ENCODE data around the gene PPP1R15A. TPM values are rescaled to one million over a fixed set of nuclear protein-coding genes. Genes with fewer than 3 reads are reported as not detected.
A peak's percentile ranks its signal among the peaks of the same experiment; 100 is the strongest.

Gene PPP1R15A
- total and polyA plus RNA-seq, 9 donors, result 22.8 to 156 (median 54.8) TPM

DNA sequence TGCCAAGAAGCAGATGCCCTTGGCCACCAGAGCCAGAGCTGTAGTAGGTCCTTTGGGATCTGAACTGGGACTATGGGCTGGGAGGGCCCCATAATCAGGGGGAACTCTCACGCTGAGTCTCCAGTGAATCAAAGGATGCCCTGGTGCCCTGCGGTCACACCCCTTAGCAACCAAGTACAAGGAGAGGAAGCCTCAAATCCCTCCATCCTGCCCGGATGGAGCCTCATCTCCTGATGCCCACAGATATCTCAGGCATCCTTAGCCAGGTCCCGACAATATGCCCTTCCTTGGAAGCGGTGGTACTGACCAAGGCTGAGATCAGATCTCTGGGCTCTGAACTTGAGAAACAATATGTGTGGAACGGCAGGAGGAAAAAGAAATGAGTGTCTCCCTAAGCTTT lies 5.5 kb upstream of the PPP1R15A start:
- Histone ChIP-seq H3K27me3 (no peaks in the 10 kb centered on the region), H3K9me3 (no peaks in the 10 kb centered on the region), H3K4me3 (no peak overlapping the region), H3K36me3 (no peaks in the 10 kb centered on the region), H3K27ac (peak overlapping the region in 1 of 2 donors; percentile 90), H3K4me1 (ENCODE audit: insufficient read depth) (peaks cover 12% of the 10 kb centered on the region)
- 54 to 61% (median 58%) methylated on average over 6 of the region's 6 CpGs for WGBS, 3 donors
- TF ChIP-seq EP300 (IDR thresholded peaks at IDR 0.05) (no peak), POLR2A (IDR thresholded peaks at IDR 0.05) (no peak)
- TF ChIP-seq, protein P1, sequence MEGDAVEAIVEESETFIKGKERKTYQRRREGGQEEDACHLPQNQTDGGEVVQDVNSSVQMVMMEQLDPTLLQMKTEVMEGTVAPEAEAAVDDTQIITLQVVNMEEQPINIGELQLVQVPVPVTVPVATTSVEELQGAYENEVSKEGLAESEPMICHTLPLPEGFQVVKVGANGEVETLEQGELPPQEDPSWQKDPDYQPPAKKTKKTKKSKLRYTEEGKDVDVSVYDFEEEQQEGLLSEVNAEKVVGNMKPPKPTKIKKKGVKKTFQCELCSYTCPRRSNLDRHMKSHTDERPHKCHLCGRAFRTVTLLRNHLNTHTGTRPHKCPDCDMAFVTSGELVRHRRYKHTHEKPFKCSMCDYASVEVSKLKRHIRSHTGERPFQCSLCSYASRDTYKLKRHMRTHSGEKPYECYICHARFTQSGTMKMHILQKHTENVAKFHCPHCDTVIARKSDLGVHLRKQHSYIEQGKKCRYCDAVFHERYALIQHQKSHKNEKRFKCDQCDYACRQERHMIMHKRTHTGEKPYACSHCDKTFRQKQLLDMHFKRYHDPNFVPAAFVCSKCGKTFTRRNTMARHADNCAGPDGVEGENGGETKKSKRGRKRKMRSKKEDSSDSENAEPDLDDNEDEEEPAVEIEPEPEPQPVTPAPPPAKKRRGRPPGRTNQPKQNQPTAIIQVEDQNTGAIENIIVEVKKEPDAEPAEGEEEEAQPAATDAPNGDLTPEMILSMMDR (IDR thresholded peaks at IDR 0.05), result no peak
- intact Hi-C loops (cut with DNase I), result no loop called here
- no peak for DNase-seq

DNA sequence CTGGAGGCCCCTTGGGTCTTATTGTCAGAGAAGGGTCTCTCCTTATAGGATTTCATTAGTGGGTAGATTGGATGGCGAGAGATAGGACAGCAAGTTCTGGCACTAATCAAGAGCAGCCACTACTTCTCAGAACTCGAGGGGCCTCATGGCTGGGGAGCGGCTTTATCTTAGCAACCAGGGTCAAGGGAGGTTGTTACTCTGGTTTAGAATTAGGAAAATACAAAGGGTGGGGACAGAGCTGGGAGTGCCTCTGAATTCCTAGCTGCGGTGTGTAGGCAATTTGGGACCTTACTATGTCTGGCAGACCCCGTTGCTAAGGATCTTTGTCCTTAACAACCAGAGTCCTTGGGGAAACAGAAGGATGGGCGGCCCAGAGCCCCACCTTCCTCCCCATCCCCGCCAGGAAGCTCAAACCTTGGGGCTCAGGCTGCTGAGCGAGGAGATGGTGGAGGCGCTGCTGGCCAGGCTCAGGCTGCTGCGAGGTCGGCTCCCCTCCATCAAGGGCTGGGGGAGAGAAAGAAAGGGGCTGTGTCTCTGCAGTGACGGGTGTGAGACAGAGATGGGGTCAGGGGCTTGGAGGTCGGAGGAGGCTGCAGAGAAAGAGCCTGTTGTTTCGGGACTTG lies 5.0 kb upstream of the PPP1R15A start:
- WGBS, 3 donors, result 11 to 18% (median 12%) methylated on average over 14 of the region's 14 CpGs
- Histone ChIP-seq H3K9me3 (no peaks in the 10 kb centered on the region), H3K27ac (peak overlapping the region; percentile 74 to 90), H3K4me1 (ENCODE audit: insufficient read depth) (peaks cover 12% of the 10 kb centered on the region), H3K36me3 (no peaks in the 10 kb centered on the region), H3K27me3 (no peaks in the 10 kb centered on the region), H3K4me3 (peak overlapping the region; percentile 35)
- TF ChIP-seq POLR2A (IDR thresholded peaks at IDR 0.05), result no peak
- TF ChIP-seq, protein P1 (IDR thresholded peaks at IDR 0.05), result no peak
- TF ChIP-seq EP300 (IDR thresholded peaks at IDR 0.05), result no peak
- intact Hi-C loops (cut with DNase I), result no loop called here
- peak in 1 of 5 donors; percentile 55 for DNase-seq

DNA sequence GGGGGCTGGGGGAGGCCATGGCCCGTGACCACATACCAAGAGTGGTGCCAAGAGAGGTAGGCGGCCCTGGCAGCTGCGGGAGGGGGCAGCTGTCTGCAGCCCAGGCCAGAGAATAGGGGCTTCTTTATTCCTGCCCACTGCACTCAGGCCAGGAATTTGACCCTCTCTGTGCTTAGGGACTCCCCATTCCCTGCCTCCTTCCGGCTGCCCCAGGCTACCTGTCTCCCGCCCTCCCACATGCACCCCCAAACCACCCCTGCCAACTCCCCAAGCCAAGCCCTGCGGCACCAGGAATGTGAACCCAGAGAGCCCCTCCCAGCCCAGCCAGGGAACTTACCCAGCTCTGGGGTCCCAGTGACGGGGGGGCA lies 4.5 kb upstream of the PPP1R15A start:
- TF ChIP-seq EP300 (IDR thresholded peaks at IDR 0.05) (no peak), POLR2A (IDR thresholded peaks at IDR 0.05) (no peak)
- TF ChIP-seq, protein P1 (IDR thresholded peaks at IDR 0.05), result no peak
- Histone ChIP-seq H3K9me3 (no peaks in the 10 kb centered on the region), H3K4me1 (ENCODE audit: insufficient read depth) (peaks cover 12% of the 10 kb centered on the region), H3K36me3 (no peaks in the 10 kb centered on the region), H3K27ac (peak overlapping the region; percentile 74 to 90), H3K4me3 (peak overlapping the region; percentile 35), H3K27me3 (no peaks in the 10 kb centered on the region)
- 4 to 10% (median 7%) methylated on average over 7 of the region's 7 CpGs for WGBS, 3 donors
- DNase-seq, result peak in 4 of 5 donors; percentile 45 to 59 (median 56)
- intact Hi-C loops (cut with DNase I), result no loop called here

DNA sequence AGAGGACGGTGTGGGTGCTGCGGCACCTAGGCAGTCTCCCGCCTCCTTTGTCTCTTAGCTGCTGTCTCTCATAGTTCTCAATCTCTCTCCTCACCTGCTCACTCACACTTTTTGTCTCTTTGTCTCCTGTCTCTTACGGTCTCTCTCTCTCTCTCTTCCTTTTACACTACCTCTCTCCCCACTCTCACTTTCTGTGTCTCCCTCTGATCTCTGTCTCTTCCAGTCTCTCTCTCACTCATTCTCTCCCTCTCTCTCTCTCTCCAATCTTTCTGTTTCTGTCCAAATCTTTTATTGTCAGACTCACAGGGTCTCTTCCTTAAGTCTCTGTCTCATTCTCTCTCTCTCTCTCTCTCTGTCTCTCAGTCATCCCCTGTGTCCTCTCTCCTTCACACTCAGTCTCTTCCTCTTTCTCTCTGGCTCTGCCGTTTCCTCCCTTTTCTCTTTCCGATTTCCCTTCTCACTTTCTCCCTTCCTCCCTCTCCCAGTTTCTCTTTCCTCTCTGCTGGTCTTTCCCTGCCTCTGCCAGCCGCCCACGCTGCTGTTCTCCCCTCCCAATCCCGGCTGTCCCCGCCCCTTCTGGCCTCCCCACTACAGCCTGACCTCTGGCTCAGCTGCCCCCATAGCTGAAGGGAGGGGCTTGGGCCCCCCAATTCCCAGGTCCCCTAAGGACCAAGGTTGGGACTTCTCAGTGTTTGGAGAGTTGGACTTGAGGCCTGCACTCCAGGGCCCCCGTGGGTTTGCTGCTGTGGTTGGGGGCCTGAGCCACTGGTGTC lies 3.9 kb upstream of the PPP1R15A start, which contains the start of gene PLEKHA4:
TSS of gene PLEKHA4 (minus strand) at position 504 of the 773 bp plus-strand sequence. CDS start 997 bp downstream, outside the sequence.
- H3K27me3 ChIP-seq, result no peaks in the 10 kb centered on the region
- DNase-seq, result peak; percentile 80 to 88 (median 88)
- peak within 1 kb of the TSS; percentile 74 to 90 for H3K27ac ChIP-seq
- intact Hi-C loops (cut with DNase I), result no loop called here
- H3K36me3 ChIP-seq, result no peaks in the 10 kb centered on the region
- no peaks in the 10 kb centered on the region for H3K9me3 ChIP-seq
- 4 to 9% (median 4%) methylated on average over 11 of the region's 11 CpGs for WGBS, 3 donors
- TF ChIP-seq EP300 (IDR thresholded peaks at IDR 0.05), result no peak
- TF ChIP-seq POLR2A (IDR thresholded peaks at IDR 0.05), result peak; percentile 31
- TF ChIP-seq, protein P1 (IDR thresholded peaks at IDR 0.05), result peak in 1 of 3 donors; percentile 7
- peaks cover 14% of the 10 kb centered on the region for H3K4me1 ChIP-seq (ENCODE audit: insufficient read depth)
- peak within 1 kb of the TSS; percentile 35 for H3K4me3 ChIP-seq
